GM11168 (cell line): ENCODE data around the gene SORBS1.

Experiments used
- in situ Hi-C: fragments of 300-500 bp; cut with MboI; formaldehyde crosslinking; loops from one replicate; pipeline ENCODE4 v1.12.0; 2022; ENCODE audit warnings: low sequenced_read_pairs; ENCODE audit not compliant: unreplicated experiment

The SORBS1 gene

DNA sequence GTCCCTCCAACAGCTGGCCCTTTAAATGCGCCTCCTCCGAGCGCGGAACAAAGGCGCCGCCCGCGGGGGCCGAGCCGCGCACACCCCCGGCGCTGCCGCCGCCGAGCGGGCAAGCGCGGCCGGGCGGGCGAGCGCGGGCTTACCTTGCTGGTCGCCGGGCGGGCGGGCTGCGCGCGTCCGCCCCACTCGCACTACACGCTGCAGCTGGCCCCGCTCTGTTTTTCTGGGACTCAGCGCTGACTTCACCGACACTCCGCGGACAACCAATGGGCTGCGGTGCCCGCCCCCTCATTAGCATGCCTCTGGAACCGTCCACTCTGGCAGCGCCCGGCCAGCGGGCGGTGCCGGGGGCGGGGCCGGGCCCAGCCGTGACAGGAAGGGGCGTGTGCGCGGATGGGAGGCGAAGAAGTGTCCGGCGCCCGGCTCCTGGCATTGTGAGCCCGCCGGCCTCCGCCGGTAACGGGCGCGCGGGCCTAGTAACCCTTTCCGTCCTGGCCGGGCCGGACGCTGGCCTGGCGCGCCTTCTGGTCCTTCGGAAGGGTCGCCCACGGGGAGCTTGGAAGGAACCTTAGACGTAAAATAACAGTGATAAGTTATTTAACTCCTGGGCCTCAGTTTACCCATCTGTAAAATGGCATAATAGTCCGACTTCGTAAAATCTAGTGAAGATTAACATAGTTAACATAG is at the start of gene SORBS1:
Gene SORBS1, minus strand, starts transcription at position 195 of the 687 bp plus-strand sequence. CDS start 120,236 bp downstream, outside the sequence.
- in situ Hi-C loops = no loop called here

DNA sequence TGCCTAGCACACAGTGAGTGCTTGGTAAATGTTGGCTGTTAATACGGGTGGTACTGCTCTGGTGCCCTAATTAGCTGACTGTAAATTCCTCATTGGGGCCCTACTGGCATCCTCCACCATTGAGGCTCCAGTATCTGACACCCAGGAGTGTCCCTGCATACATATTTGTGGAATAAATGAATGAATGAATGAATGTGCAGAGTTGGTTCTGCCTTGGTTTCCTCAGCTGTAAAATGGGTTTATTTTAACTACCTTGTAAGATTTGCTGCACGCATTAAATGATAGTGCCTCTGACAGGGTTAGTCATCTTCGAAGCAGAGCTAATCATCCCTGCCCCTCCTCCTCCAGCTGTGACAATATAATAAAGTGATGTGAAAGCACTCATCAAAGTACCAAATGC is 49.6 kb upstream of the SORBS1 start:
- in situ Hi-C loops = no loop called here

DNA sequence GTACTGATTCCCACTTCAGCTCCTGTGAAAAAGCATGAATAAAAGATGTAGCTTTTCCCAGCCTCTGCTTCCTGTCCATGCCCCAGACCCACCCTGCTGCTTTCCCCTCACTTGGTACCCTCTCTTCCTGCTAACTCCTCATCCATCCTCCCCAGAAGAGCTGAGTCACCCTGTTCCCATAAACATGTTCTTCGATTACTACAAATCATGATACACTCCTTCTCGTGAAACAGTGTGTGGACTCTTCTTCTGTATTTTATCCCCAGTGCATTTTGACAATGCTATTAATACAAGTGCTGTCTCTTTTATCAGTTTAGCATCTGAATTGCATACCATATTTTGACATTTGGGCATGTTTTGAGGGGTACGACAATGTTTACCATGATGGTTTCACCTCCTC is 45.8 kb upstream of the SORBS1 start:
- in situ Hi-C loops = no loop called here

DNA sequence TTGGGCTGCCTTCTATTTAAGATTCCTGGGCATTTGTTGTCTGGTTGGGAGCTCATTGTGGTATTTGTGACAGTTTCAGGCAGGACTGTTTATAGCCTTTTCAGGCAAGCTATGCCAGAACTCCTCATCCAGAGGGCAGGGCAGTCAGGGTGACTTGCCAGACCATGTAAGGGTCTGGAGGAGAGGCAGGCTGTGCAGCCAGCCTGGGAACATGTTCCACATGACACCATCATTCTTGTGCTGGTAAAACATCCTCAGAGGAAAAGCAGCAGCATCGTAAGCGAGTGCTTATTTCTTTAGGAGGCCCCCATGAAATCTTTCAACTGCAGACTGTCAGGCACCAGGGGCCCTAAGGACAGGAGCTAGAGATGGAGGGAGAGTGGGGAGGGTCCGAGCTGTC is 44.0 kb upstream of the SORBS1 start:
- in situ Hi-C loops = no loop called here

DNA sequence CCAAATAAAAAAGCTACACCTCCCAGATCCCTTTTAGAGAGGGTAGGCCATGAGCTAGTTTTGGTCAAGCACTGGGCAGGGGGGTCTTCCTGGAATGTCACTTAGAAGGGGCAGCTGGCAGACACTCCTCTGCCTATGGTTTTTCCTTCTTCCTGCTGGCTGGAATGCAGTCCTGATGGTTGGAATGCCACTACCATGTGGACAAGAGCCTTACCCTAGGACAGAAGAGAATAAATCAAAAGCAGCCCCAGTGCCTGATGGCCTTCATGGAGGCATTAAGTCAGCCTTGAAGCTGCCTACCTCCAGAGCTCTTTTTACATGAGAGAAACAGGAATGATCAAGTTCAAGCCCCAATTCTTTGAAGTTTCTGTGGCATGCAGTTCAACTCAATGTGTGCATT is 43.5 kb upstream of the SORBS1 start:
- in situ Hi-C loops = no loop called here

DNA sequence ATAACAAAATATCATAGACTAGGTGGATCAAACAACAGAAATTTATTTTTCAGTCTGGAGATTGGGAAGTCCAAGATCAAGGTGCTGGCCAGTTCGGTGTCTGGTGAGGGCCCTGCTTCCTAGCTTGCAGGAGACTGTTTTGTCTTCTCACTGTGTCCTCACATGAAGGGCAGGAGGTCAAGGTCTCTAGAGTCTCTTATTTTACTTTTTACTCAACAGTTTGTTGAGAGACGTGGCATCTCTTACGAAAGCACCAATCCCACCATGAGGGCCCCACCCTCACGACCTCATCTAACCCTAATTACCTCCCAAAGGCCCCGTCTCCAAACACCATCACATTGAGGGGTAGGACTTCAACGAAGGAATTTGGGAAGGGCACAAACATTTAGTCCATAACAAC is 41.2 kb upstream of the SORBS1 start:
- in situ Hi-C loops = no loop called here

DNA sequence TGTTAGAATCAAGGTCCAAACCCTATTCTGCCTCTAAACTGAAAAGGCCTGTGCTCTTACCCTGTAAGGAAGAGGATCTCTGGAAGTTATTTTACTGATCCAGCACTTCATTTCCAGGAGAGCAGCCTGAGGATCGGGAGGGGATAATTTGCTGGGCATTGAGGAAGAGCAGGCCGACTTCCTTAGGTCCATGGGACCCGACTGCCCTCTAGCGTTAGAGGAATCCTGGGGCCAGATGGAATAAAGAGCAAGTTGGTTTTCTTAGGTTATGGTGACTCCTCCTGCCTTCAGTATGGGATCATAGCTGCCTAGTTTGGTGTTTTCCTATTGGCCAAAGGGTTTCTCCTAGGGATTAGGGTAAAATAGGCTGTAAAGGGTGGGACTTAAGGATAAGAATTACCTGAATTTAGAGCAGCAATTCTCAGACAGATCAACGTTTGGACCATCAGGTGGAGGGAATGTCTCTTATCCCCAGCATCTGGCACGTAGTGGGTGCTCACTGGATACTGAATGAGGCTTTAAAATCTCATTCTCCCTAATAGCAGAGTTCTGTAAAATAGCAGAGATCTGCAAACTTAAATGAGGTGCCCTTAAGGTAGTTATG is 40.0 kb upstream of the SORBS1 start:
- in situ Hi-C loops = no loop called here

DNA sequence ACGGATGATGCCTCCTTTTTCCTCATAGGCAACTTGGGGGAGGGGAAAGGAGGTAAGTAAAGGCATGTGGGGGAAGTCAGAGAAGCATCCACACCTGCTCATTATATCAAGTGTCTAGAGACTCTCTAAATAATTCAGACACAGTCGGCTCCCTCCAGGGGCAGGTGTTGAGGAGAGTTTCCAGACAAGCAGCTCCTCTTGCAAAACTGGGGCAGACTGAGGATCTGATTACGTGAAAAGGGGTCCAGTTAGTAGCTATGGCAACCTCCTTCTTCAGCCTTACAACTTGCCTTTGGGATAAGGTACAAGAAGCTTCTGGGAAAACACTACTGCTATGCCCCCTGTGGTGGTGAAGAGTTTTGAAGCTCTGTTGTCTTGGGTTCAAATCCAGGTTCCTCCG is 39.0 kb upstream of the SORBS1 start:
- in situ Hi-C loops = no loop called here

DNA sequence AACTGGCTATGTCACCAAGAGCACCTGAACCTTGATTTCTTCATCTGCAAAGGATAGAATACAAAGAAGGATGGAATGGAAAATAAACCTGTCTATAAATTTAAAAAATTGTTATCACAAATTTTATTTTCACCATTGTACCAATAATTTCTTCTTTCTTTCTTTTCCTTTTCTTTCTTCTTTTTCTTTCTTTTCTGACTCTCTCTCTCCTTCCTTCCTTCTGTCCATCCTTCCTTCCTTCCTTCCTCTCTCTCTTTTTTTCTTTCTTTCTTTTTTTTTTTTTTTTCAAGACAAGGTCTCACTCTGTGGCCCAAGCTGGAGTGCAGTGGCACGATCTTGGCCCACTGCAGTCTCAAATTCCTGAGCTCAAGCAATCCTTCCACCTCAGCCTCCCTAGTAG is 36.6 kb upstream of the SORBS1 start:
- in situ Hi-C loops = loop anchor here (5.0 to 10.0 kb wide), 2 partner anchors 163 to 225 kb away; no protein-coding TSS in a partner anchor

DNA sequence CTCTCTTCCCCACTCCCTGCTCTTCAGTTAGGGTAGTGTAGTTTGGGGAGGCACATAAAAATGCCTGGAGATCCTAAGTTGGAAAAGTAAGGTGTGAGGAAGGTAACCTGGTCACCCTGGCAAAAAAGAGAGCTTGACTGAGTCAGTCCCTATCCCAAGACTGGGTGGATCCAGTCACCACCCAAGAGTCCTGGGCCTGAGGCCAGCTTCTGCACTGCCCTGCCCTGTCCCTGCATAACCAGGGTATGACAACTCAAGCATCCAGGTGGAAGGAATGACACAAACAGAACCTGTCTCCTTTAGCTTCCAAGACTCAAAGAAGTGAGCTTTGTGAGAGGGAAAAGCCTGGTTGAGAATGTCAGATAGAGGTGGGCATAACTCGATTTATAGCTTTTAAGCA is 26.9 kb upstream of the SORBS1 start:
- in situ Hi-C loops = no loop called here

DNA sequence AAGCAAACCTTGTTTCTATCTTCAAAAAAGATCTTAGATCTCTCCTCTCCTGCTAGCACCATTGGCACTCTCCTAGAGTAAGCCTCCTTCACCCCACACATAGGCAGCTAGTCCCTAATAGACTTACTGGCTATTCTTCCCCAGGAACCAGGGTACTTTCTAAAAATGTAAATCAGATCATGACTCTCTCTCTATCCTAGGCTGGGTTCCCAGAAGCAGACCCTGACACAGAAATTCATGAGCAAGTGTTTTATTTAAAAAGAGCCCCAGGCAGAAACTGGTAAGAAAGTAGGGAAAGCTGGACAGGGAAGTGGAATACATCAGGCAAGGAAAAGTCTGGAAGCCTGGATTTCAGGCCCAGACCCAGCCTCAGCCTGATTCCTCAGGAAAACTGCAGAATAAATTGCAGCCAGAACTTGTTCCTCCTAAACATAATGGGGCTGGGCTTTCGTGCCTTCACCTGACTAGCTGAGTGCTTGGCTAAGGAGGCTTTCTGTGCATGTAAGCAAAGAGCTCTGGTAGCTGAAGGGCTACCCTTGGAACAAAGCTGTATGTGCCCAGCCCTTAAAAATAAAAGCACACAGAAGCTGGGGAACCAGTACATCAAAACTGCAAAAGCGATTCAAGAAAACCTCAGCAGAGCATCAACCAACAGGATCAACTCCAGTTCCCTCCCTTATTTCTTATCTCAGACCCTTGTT is 18.8 kb upstream of the SORBS1 start:
- in situ Hi-C loops = no loop called here

DNA sequence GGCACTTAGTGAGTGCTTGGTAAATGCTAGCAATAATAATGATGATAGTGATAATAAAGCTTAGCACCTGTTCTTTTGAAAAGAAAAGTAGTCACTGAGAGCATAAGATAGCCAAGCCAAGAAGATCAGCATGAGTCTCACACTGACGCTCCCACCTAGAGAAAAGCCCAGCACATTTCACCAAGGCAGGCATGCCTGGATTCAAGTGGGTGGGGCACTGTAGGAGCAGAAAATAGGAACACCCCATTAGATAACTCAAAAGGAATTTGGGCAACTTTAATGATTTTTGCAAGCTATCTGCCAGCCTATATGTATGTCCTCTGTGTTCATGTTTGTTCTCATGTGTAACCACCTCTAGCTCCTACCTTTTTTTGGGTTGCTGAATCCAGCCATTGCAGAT is 18.1 kb upstream of the SORBS1 start:
- in situ Hi-C loops = no loop called here

DNA sequence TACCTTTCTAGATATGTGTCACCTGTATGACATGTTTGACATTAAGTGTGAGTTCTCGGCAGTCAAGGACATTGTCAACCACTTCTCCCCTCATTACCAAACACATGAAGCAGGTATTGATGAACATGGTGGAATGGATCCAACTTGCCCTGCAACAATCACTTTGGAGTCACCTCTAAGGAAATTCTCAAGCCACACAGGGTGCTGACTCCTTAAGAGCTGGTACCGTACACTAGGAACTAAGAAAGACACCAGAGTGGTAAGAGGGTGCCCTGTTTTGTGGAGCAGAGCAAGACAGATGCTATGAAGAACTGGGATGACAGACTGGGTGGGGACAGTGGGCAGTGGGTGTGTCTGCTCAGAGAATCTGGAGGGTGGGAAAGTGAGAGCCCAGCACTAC is 17.4 kb upstream of the SORBS1 start:
- in situ Hi-C loops = no loop called here

DNA sequence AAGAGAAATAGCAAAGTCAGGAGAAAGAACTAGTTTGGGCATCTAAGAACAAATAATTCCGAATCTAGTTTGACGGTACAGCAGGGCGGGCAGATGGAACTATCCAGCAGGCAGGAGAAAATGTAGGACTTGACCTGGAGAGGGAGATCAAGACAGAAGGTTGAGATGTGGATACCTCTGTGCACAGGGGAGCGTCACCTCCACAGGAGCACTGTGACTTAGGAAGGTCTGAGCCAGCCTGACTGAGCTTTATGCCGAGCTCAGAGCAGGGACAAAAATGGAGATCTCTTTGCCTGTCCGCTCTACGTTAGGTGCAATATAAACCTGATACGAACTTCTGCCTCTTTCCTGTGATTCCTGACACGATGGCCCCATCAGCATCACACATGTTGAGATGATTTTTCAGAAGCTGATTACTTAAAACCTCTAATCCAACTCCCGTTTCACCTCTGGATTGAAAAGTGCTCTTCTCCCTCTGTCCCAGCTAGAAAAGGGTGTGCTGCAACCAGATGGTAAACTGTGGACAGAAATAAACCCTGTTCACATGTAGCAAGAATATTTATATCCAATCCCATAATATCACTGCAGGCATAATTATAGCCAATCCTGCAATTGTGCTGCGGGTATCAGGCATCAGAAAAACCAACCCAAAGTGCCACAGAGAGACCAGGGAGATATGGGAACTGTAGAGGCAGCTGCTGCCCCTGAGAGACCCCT is 13.6 kb upstream of the SORBS1 start:
- in situ Hi-C loops = no loop called here

DNA sequence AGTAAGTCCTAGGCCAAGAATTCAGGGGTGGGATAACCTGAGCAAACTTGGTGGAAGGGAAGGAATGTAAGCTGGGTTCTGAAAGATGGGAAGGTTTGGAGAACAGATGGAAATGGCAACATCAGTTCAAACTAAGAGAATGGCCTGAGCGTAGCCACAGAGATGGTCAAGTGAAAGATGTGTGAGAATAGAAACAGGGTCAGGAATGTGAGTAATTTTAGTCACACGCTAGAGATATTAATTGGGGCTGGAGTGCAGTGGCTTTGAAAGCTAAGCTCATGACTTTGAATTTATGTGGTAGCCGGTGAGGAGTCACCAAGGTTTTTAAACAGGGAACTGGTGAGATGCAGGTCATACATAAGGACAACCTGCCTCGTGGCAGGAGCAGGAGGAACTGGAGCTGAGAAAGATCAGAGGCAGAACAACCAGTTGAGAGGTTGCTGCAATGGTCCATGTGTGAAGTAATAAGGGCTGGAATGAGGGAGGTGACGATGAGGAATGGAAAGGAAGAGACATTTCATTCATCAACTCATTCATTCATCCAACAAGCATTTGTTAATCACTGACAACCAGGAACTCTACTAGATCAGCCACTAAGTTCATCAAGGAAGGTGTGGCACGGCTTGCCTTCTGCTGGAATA is 12.9 kb upstream of the SORBS1 start:
- in situ Hi-C loops = no loop called here

DNA sequence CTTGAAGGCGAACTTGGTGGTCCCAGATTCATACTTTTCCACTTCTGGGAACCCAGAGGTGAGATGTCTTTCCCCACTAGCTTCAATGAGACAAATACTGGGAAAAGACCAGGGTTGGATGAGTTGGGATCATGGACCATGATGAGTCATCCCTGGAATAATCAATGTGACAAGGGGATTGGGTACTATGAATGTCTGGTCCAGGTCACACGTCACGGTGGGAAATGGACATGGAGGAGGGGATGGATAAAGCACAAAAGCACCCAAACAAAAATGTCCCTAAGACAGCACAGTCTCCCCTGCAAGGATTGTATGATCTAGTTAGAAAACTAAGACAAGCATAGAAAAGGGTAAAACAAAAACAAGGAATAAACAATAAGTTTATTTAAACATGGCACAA is 12.4 kb upstream of the SORBS1 start:
- in situ Hi-C loops = no loop called here

DNA sequence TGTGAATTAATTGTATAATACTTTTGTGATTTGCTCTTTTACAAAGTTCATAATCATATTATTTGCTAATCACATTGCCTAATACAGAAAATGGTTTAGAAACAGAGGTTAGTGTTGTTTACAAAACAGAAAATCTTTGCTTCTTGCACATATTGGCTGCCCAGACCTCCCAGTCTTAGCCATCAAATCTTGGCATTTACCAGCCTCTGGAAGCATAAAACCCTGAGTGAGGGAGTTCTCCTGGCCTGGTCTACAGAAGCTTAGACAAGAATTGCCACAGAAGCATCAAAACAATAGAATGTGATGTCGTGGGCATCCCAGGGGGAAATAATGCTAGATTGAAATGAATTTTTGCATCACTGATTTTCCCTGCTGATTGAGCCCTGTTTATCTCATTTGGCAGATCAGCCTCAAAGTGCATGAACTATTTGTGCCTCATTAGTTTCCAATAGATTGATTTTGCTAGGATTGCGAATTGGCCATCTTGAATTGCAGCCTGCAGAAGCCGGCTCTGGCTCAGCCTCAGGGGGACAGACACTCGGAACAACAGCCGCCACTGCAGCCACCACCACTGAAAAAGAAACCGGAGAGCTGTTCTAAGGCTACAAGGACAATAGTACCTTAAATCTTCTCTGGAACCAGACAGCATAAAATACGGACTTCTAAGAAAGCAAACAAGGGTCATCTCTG is 11.1 kb upstream of the SORBS1 start:
- in situ Hi-C loops = no loop called here

DNA sequence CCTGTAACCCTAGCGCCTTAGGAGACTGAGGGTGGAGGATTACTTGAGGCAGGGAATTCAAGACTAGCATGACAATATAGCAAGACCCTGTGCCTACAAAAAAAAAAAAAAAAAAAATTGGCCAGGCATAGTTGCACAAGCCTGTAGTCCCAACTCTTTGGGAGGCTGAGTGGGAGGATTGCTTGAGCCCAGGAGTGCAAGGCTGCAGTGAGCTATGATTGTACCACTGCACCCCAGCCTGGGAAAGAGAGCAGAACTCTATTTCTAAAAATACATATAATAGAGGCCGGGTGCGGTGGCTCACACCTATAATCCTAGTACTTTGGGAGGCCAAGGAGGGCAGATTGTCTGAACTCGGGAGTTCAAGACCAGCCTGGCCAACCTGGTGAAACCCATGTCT is 10.2 kb upstream of the SORBS1 start:
- in situ Hi-C loops = no loop called here

DNA sequence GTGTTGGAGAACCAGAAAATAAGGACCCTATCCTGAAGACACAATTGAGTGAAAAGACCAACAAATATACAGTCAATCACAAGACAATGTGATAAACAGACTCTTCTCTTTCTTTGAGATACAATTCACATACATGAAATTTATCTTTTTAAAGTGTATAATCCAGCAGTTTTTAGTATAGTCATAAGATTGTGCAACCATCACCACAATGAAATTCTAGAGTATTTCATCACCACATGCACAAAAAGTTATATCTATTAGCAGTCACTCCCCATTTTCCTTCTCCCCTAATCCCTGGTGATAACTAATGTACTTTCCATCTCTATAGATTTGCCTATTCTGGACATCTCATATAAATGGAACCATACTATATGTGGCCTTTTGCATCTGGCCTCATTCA is 8.2 kb upstream of the SORBS1 start:
- in situ Hi-C loops = no loop called here
